NCI-H1694 (cell line): ENCODE data around the gene GNG14.
"Not testable (repeated sequence)": the region's sequence is repeated elsewhere in the genome, so short reads cannot be mapped to it uniquely, and the experiment has no call there.

Experiments used
- DNase-seq: peaks from one replicate; lab custom pipeline; 2025; lab: John Stamatoyannopoulos, UW

Gene GNG14

GRCh38 chr19:12687496-12688196, at the start of gene GNG14:
Gene GNG14 (plus strand): TSS chr19:12687998. CDS start chr19:12688049, 51 bp downstream.
- no peak for DNase-seq

- DNase-seq = no peak
These were observed 49.1 kb upstream of the GNG14 start for GRCh38 chr19:12638611-12639182.

GRCh38 chr19:12639901-12640613, 47.7 kb upstream of the GNG14 start:
- DNase-seq = peak; percentile 28

- no peak for DNase-seq
These were observed 46.3 kb upstream of the GNG14 start for GRCh38 chr19:12641456-12641855.

GRCh38 chr19:12642506-12642905, 45.3 kb upstream of the GNG14 start:
- DNase-seq = no peak

GRCh38 chr19:12643716-12644115, 44.1 kb upstream of the GNG14 start:
- DNase-seq = not testable (repeated sequence)

- no peak for DNase-seq
These were observed 41.2 kb upstream of the GNG14 start for GRCh38 chr19:12646551-12646950.

- DNase-seq = no peak
These were observed 40.8 kb upstream of the GNG14 start for GRCh38 chr19:12647047-12647446.

GRCh38 chr19:12647490-12648071, 40.2 kb upstream of the GNG14 start:
- DNase-seq = no peak

- no peak for DNase-seq
These were observed 39.7 kb upstream of the GNG14 start for GRCh38 chr19:12648088-12648487.

- DNase-seq = no peak
These were observed 37.9 kb upstream of the GNG14 start for GRCh38 chr19:12649941-12650340.

- DNase-seq = no peak
These were observed 35.6 kb upstream of the GNG14 start for GRCh38 chr19:12652219-12652618.

GRCh38 chr19:12655546-12655945, 32.3 kb upstream of the GNG14 start:
- no peak for DNase-seq

- DNase-seq = no peak
These were observed 30.8 kb upstream of the GNG14 start for GRCh38 chr19:12656899-12657571.

- no peak for DNase-seq
These were observed 29.8 kb upstream of the GNG14 start for GRCh38 chr19:12657966-12658365.

GRCh38 chr19:12660980-12661379, 26.8 kb upstream of the GNG14 start:
- no peak for DNase-seq

GRCh38 chr19:12664406-12665280, 23.2 kb upstream of the GNG14 start:
- DNase-seq = no peak

- no peak for DNase-seq
These were observed 22.6 kb upstream of the GNG14 start for GRCh38 chr19:12665281-12665573.

GRCh38 chr19:12665671-12666264, 22.0 kb upstream of the GNG14 start:
- DNase-seq = no peak

- DNase-seq = peak; percentile 43
These were observed 21.3 kb upstream of the GNG14 start, which contains the start of the genes MAN2B1 and WDR83 for GRCh38 chr19:12666265-12667048. Gene MAN2B1 (minus strand): TSS chr19:12666742. CDS start chr19:12666701, 41 bp downstream. Gene WDR83 (plus strand): TSS chr19:12666807. CDS start chr19:12669791, 2,984 bp downstream.
